Daoy (cell line): ENCODE measurements around the gene GUCY1B1. TPM values are rescaled to one million over a fixed set of nuclear protein-coding genes. Genes with fewer than 3 reads are reported as not detected.
"Not testable (repeated sequence)": the region's sequence is repeated elsewhere in the genome, so short reads cannot be mapped to it uniquely, and the experiment has no call there.

ENCODE experiments used
- DNase-seq: peaks from one replicate; pipeline ENCODE4 v3.0.0-alpha.2; 2015; ENCODE audit warnings: low read depth
- total RNA-seq: library from RNA; depleted of rRNA; stranded (reverse); fragments of >200 nt; shearing (Covaris generic); gene quantifications from 2 replicates; pipeline ENCODE4 v1.2.3, GENCODE V29; 2014

The GUCY1B1 gene
- total RNA-seq, 1 experiment from 2014 or later = 2.6 TPM

DNA sequence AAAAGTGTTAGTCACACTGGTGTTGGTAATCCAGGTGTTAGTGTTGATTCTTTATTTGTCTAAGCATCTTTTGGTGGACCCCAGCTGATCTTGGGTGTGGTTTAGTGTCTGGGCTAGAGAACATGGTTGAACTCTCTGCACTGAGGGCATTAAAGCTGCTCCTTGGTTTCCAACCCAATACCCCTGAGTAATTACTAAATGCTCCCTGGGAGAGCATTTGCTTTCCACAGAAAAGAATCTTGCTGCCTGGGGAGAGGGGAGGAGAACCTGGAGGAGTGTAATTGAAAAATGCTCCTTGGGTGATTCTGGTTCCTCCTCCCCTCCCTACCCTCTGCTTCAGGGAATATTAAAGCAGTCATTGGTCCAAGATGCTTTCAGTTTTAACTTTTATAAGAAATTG lies 3.1 kb downstream of the GUCY1B1 start:
- no peak for DNase-seq

DNA sequence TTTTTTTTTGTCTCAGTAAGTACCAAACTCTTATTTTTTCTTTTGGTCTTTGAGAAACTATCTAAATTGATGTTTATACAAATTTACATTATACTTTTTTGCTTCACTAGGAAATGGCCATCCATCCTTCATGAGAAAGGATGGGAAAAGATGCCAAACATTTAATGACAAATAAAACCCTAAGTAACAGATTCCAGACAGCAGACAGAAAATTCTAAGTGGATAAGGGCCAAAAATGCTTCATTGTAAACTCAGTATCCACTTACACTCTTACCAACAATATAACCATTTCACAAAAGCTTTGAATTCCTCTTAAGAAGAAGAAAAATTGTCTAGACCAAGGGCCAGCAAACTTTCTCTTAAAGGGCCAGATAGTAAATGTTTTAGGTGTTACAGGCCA lies 3.5 kb downstream of the GUCY1B1 start:
- no peak for DNase-seq

DNA sequence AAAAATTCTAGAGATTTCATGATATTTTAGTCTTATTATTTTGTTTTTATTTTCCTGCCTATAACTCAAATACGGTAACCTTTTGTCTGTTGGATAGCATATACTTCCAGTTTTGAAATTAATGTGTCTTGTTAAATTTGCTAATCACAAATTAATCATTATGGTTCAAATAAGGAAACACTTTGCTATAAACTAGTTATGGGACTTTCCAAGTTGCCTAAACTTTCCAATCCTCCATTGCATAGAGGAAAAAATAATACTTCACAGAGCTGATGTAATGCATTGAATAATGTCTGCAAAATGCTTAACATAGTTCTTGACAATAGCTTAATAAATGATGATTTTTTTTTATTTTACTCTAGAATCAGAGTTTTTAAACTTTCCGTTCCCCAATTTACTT lies 4.7 kb downstream of the GUCY1B1 start:
- DNase-seq = no peak

- no peak for DNase-seq
These were observed 6.3 kb downstream of the GUCY1B1 start for GRCh38 chr4:155765149-155765548.

DNA sequence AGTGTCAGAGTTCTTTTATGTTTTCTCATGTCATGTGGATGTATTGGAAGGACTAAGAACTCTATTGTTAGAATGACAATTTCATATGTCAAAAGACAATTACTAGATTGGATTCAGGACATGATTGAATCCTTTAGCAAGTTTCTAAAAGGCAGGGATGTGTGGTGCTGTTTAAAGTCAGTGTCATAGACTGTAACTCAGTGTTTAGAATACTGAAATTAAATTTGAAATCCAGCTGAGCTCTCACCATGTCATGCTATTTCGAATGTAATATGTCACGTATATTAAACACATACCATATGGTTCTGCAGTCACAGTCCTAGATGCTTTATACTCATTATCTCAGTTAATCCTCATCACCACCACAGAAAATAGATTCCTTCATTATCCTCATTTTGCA lies 7.8 kb downstream of the GUCY1B1 start:
- no peak for DNase-seq

- DNase-seq = no peak
These were observed 9.5 kb downstream of the GUCY1B1 start for GRCh38 chr4:155768370-155768769.

DNA sequence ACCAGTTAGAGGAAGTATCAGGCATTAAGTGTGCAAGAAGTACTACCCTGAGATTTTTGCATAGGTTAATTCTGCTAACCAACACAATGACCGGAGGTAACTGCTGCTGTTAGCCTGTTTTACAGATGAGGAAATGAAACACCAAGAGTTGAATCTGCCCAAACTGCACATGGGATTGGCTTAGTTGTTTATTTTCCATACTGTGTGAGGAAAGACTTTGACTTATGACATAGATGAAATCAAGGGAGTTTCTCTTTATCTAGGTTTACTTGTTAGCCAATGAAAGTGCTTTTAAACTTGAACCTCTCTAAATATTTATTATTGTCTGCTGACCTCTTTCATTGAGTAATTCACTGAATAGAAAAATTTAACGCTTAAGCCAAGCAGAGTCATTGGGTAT lies 10.3 kb downstream of the GUCY1B1 start:
- DNase-seq = no peak

DNA sequence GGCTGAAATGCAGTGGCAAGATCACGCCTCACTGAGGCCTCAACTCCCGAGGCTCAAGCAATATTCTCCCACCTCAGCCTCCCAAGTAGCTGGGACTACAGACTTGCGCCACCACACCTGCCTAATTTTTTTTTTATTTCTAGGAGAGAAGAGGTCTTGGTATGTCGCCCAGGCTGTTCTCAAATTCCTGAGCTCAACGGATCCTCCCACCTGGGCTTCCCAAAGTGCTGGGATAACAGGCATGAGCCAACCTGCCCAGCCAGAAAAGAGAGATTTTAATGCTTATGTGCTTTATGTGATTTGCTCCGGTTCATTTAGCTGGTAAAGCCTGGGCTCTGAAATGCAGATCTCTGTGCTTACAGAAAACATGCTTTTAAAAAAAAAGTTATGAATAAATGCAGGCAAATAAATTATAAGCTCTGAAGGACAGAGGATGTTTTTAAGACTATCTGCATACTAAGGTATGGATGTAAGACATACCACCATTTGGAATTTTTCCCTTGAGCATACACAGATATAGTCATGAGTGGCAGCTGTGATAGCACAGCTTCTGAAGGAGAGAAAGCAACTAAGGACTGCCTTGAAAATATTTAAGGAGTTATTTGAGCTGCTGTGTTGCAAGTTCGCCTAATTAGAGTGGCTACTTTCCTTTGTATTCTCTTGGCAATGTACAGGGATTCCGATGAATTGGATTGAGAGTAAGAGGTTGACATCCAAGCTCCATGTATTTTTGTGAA lies 13.8 kb downstream of the GUCY1B1 start:
- DNase-seq = no peak

GRCh38 chr4:155773196-155773800 lies 14.5 kb downstream of the GUCY1B1 start:
- no peak for DNase-seq

- no peak for DNase-seq
These were observed 15.2 kb downstream of the GUCY1B1 start for GRCh38 chr4:155774033-155774432.

DNA sequence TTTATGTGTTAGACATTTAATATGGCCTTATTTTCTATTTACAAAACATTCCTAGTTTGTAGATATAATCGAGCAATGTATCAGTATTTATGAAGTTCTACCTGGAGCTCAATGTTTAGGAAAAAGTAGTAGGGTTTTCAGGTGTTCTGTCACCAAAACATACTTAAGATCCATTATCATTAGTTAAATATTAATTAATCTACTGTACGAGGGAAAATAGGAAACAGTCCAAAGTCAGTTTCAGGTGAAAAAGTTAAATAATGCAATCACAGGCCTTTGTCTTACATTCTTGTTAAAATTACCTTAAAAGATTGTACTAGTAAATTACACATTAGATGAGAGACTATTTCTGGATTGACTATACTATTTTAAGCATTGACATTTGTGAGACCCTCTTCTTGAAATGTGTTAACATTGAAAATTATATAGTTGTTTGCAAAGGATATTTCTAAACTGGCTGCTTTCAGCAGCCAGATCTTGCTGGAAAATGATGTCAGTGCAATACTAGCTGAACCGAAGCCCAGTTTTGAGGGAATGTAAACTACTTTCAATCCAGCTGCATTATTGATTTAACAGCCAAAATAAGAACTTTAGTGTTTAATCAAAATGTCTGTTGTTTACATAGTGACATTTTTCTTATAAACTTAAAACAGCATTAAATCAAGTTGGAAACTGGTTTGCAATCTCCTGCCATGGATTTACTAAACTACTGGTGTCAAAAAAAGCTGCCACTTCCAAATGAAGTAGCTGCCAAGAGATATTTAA lies 19.3 kb downstream of the GUCY1B1 start:
- DNase-seq = no peak

GRCh38 chr4:155780775-155781174 lies 22.0 kb downstream of the GUCY1B1 start:
- DNase-seq = no peak

GRCh38 chr4:155781249-155781831 lies 22.5 kb downstream of the GUCY1B1 start:
- no peak for DNase-seq

GRCh38 chr4:155784637-155785036 lies 25.8 kb downstream of the GUCY1B1 start:
- DNase-seq = no peak

DNA sequence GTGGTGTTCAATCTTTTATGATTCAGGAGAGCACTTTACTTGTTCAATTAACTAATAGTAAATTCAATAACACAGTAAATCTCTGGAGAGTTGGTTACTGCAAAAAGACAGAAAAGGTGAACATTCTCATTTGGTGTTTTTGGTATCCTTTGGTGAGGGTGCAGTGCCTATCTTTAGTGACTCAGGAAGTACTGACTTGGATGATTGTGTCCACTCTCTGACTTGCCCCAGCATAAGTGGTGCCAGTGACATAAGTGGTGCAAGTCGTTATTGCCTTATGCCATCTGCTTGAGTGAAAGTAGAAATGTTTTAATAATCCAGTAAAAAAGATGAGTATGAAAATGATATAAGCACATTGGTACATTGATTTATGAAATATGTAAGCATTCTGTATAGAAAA lies 27.0 kb downstream of the GUCY1B1 start:
- DNase-seq = no peak

DNA sequence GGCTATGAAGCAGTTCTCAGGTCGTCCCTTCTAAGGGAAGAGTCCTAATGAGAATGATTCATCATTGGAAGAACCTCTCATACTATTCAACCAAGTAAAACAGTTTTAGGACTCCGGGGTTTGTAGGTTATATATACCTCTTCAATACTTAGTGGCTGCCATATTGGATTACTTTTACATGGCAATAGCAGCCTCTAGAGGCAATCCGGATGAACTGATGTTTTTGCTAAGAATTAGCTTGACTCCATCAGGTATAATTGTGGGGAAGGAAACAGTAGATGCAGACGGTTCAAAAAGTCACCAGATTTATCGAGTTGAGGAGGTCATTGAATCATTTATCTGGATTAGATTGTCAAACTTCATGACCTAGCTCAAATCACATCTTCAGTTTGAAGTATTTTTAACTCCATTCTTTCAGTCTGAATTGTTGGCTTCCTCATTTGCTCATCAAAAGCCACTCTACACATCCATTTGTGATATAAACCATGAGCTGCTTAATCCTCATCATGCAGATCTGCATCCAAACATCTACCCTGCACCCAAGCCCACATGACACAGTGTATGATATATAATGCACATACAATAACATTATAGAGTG lies 28.4 kb downstream of the GUCY1B1 start:
- peak; percentile 9 for DNase-seq

DNA sequence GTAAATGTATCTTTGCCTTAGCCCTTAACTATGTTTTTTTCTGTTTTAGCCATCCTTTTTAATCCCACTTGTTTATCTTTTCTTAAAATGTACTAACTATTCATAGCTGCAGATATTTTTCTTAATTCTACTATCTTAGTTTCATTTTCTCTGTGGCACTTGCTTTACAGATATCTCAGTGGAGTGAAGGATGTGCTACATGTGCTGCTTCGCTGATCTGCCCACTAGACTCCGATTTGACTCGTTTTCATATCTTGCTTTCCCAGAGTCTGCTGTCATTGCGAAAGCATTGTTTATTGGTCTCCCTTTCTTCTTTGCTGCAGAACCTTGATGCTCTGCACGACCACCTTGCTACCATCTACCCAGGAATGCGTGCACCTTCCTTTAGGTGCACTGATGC lies 30.6 kb downstream of the GUCY1B1 start:
- no peak for DNase-seq

DNA sequence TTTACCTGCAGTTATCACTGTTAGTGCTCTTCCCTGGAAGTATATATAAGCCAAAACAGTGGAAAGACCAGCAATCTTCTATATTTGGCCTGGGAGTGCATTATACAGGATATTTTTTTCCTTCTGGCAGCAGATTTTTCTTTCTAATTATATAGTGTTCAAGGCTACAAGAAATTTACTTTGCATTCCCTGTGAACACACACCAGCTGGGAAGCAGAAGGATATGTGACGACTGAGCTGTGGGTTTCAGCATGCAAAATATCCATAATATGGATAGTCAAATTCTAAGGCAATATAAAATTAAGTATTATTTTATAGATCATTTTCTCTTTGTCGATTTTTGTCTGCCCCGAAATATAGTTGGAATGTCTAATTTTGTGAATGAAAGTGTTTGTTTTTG lies 31.2 kb downstream of the GUCY1B1 start:
- DNase-seq = no peak

- DNase-seq = no peak
These were observed 35.9 kb downstream of the GUCY1B1 start for GRCh38 chr4:155794589-155795236.

GRCh38 chr4:155795991-155796390 lies 37.2 kb downstream of the GUCY1B1 start:
- DNase-seq = peak; percentile 15

GRCh38 chr4:155797581-155797980 lies 38.8 kb downstream of the GUCY1B1 start:
- DNase-seq = not testable (repeated sequence)
